ENCODE results near the gene RNPS1.

GRCh38 chr16:2208308-2208707, 59.6 kb downstream of the RNPS1 start:
- TF ChIP-seq CTCF (IDR thresholded peaks at IDR 0.05) (no peak), ZFX (IDR thresholded peaks at IDR 0.05; ENCODE audit: borderline replicate concordance) (no peak)

Measured in 22Rv1 (cell line).